GM12892 (cell line): ENCODE data around the gene ESYT1.

Source experiments
- DNase-seq: peaks from one replicate; pipeline ENCODE4 v3.0.0; 2011; ENCODE audit not compliant: insufficient read length
- FAIRE-seq: peaks from 2 replicates; lab custom pipeline; 2011; peaks lifted over from hg19 to GRCh38; lab: Jason Lieb, UNC
- POLR2A ChIP-seq: IDR thresholded peaks from 2 replicates; pipeline ENCODE4 v1.6.1; 2011; ENCODE audit warnings: low read depth, low read length, control low read depth
- POLR2AphosphoS5 ChIP-seq: IDR thresholded peaks from 2 replicates; pipeline ENCODE4 v1.6.1; 2011; ENCODE audit warnings: low read depth, low read length, control low read depth
- TAF1 ChIP-seq: IDR thresholded peaks from 2 replicates; pipeline ENCODE4 v1.6.1; 2011; ENCODE audit warnings: low read depth, mild to moderate bottlenecking, control low read depth, low read length, borderline replicate concordance

The ESYT1 gene

GRCh38 chr12:56161690-56162351 is 33.8 kb downstream of the ESYT1 start:
- no peak for DNase-seq
- FAIRE-seq, result no peak
- TF ChIP-seq TAF1, result no peak
- TF ChIP-seq POLR2AphosphoS5, result peak; percentile 78
- peak; percentile 4; the same call in 1 of the 2 replicates for TF ChIP-seq POLR2A

- no peak for FAIRE-seq
- TF ChIP-seq POLR2A (peak; percentile 71), TAF1 (no peak), POLR2AphosphoS5 (peak; percentile 93)
- DNase-seq, result no peak
Observed at GRCh38 chr12:56162468-56163290, 34.6 kb downstream of the ESYT1 start.

- FAIRE-seq (no peak), DNase-seq (no peak)
- TF ChIP-seq POLR2AphosphoS5, result peak; percentile 60
- peak; percentile 58; the same call in 1 of the 2 replicates for TF ChIP-seq POLR2A
- no peak for TF ChIP-seq TAF1
Observed at GRCh38 chr12:56163533-56164344, 35.7 kb downstream of the ESYT1 start.

GRCh38 chr12:56164345-56164729 is 36.3 kb downstream of the ESYT1 start:
- no peak for DNase-seq
- TF ChIP-seq TAF1 (no peak), POLR2A (peak; percentile 57; the same call in 1 of the 2 replicates), POLR2AphosphoS5 (peak; percentile 60; the same call in 1 of the 2 replicates)
- no peak for FAIRE-seq

- TF ChIP-seq POLR2A (peak; percentile 63; the same call in 1 of the 2 replicates), TAF1 (no peak), POLR2AphosphoS5 (no peak)
- FAIRE-seq (no peak), DNase-seq (no peak)
Observed at GRCh38 chr12:56165369-56165768, 37.3 kb downstream of the ESYT1 start.

GRCh38 chr12:56169229-56169759 is 41.2 kb downstream of the ESYT1 start:
- no peak for TF ChIP-seq TAF1
- TF ChIP-seq POLR2AphosphoS5, result 0 out of 2 replicates have a peak, but pooled peaks have one; percentile 4
- 0 out of 2 replicates have a peak, but pooled peaks have one; percentile 21 for TF ChIP-seq POLR2A
- FAIRE-seq (no peak), DNase-seq (no peak)

- no peak for TF ChIP-seq TAF1
- no peak for TF ChIP-seq POLR2A
- no peak for TF ChIP-seq POLR2AphosphoS5
- FAIRE-seq (no peak), DNase-seq (no peak)
Observed at GRCh38 chr12:56172839-56173238, 44.8 kb downstream of the ESYT1 start.

GRCh38 chr12:56178347-56178746 is 50.3 kb downstream of the ESYT1 start:
- DNase-seq (no peak), FAIRE-seq (no peak)
- TF ChIP-seq POLR2A, result no peak; the same call in 1 of the 2 replicates
- TF ChIP-seq POLR2AphosphoS5, result no peak
- TF ChIP-seq TAF1, result no peak

GRCh38 chr12:56186957-56187356 is 58.9 kb downstream of the ESYT1 start:
- DNase-seq, result no peak
- no peak for FAIRE-seq
- TF ChIP-seq POLR2AphosphoS5 (no peak), POLR2A (no peak), TAF1 (no peak)

- no peak for TF ChIP-seq POLR2AphosphoS5
- TF ChIP-seq POLR2A, result no peak
- TF ChIP-seq TAF1, result no peak
- DNase-seq (no peak), FAIRE-seq (no peak)
Observed at GRCh38 chr12:56188131-56188777, 60.2 kb downstream of the ESYT1 start.
